ELF-1 (cell line): ENCODE results near the gene EGLN2.
"Not testable (repeated sequence)": the region's sequence is repeated elsewhere in the genome, so short reads cannot be mapped to it uniquely, and the experiment has no call there.

ENCODE experiments used
- DNase-seq: peaks from one replicate; pipeline ENCODE4 v3.0.0-alpha.2; 2016; ENCODE audit warnings: low read depth, low spot score

EGLN2 gene

DNA sequence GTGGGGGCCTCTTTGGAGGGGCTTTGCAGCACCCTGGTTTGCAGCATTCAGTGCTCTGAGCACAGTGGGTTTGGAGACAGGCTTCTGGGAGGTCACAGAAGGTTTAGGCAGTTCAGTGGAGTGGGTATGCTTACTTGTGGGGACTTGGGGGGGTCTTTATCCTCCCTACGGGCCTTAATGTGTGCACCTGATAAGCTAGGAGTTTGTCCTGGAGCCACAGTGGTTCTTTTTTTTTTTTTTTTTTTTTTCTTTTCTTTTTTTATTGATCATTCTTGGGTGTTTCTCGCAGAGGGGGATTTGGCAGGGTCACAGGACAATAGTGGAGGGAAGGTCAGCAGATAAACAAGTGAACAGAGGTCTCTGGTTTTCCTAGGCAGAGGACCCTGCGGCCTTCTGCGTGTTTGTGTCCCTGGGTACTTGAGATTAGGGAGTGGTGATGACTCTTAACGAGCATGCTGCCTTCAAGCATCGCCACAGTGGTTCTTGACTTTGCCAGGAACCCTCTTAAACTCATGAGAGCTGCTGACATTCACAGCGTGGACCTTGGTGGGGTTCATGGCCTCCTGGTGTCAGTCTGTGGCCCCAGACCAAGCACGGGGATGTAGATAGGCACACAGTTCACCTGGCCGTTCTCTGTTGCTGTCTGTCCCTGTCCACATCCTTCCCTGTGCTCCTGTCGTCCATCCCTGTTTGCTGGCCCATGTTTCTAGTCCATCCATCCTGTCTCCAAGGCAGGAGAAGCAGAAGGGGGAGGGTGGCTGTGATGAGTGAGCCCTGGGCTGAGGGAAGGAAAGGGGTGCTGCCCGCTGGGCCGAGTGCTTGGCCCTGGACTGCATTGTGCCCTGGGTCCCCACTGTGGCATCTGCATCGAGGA lies 2.7 kb downstream of the EGLN2 start:
- DNase-seq: no peak

DNA sequence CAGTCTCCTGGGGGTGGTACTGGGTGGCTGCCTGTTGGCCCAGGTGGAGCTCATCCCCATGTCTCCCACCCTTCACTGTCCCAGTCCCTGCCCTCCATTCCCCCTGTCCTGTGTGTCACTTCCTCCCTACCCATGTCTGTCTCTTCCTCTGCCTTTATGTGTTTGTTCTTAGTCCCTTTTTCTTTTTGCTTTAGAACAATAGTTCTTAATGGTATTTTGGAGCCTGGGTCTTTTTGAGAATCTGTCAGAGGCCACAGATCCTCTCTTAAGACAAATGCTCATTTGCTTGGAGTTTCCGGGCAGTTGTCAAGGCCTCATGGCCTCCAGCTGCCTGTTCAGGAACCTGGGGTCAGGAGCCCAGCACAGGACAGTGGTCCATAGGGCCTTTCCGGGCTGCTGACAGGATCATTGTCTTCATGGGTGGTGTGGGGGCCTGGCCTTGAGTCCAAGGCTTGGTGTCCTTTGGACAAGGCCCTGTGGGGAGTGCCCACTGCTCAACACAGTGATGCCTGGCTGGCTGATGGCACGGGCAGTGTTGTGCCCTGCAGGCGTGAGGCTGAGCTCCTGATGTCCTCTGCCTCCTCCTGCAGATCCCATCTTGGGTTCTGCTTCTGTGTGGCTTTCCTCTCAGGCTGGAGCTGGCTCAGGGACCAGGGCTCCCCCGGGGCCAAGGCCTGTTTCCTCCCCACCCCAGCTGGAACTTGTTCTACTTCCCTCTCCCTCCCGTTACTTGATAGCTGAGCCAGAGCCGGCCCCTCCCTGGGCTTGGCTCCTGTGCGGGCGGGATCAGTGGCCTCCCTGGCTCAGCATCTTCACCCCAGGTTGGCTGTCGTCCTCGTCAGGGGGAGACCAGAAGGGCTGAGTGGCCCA lies 3.5 kb downstream of the EGLN2 start:
- DNase-seq: no peak

DNA sequence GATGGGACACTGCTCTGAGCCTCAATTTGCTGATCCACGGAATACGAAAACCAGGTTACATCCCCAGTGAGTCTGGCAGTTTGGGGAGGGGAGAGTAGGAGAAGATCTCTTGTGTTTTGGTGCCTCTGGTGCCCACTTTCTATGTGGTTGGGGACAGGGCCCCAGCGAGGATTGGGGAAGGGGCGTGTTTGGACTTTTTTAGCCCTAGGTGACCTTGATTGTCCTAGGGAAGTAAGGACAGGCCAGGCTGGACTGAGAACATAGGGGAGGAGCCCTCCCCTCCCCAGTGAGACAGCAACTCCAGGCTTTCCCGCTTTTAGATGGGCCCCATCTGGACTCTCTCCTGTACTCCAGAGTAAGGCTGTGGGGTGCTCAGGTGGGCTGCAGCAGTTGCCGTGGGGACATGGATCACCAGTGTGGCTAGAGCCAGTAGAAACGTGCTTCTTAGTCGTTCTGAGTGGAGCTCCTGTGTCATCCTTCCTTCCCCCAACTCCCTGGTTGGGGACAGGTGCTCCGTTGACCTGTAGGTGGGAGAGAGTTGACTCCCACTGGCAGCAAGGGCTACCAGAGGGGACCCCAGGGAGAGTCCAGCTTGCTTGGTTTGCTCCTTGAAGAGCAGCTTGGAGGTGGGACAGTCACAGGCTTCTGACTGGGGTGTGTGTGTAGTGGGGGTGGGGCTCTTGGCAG lies 4.3 kb downstream of the EGLN2 start:
- DNase-seq: no peak

DNA sequence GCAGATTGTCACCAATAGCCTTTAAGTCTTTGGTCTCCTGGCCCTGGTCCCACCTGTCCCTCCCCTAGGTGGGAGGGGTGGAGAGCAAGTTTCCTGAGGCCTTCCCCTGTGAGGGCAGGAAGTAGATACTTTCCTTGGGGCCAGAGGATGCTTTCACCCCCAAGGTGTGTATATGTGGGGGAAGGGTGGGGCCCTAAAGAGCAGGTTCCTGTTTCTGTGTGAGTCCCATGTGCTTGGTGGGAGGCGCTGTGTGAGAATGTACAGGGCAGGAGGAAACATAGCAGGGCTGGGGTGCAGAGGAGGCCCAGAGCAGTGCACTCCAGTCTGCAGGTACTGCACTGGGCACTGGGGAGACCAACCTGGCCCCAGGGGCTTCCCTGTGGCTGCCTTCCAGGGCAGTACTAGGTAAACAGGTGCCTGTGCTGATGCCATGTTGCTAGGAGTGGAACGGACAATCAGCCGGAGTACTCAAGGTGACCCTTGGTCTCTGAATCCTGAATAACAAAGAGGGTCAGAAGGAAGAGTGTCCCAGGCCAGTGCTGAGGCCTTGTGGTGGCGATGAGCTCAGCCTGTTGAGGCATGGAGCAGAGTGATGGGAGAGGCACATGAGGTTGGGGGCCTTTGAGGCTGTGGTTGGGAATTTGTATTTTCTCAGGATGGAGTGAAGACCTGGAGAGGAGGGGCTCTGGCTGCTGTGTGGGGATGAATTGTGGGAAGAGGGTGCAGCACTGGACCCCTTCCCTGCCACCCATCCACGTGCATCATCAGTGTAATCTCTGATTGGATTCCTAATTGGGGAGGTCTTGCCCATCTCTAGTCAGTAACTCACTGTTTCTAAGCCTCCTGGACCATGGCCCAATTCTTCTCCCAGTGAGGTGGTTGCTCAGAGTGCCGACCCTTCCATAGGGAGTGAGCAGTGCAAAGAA lies 5.1 kb downstream of the EGLN2 start:
- no peak for DNase-seq

DNA sequence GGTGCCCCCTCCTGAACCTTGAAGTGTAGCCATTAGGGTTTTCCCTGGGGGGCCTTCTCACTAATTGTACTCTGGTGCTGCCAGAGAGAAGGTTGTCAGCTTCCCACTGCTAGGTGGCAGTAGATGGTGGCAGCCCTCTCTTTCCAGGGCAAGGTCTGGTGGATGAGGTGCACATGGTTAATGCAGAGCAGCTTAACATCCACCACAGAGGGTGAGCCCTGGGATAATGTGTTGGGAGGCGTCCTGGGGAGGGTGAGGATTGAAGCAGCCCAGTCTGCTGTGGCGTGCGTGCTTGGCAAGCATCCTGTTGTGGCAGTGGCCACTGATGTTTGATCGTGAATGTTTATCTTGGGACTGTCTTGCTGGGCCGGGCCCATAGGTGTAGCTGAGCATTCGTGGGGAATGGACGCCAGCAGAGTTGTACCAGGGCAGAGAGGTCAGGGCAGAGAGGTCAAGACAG lies 5.8 kb downstream of the EGLN2 start:
- no peak for DNase-seq

DNA sequence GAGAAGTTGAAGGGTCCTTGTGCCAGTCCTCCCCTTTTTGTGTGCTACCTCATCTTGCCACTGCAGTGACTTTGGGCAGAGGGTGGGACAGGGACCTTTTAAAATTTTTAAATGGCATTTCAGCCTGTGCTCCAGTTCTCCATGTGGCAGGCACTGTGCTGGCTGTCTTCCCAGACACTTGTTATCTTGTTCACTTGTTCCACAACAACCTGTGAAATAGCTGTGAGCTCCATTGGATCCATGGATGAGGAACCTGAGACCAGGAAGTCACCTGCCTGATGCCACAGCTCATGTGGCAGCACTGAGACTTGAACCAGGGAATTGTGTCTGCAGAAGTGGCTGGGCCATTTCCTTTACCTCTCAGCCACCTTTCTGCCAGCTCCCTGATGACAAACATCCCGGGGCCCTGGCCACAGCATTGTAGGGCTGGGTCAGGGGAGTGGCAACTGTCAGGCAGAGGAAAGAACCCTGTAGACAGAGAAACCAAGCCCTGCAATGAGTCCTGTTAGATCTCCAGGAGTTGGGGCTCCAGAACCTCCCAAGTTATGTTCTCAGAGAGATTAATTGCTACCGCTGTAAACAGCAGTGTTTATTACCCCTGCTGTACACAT lies 6.4 kb downstream of the EGLN2 start:
- no peak for DNase-seq

DNA sequence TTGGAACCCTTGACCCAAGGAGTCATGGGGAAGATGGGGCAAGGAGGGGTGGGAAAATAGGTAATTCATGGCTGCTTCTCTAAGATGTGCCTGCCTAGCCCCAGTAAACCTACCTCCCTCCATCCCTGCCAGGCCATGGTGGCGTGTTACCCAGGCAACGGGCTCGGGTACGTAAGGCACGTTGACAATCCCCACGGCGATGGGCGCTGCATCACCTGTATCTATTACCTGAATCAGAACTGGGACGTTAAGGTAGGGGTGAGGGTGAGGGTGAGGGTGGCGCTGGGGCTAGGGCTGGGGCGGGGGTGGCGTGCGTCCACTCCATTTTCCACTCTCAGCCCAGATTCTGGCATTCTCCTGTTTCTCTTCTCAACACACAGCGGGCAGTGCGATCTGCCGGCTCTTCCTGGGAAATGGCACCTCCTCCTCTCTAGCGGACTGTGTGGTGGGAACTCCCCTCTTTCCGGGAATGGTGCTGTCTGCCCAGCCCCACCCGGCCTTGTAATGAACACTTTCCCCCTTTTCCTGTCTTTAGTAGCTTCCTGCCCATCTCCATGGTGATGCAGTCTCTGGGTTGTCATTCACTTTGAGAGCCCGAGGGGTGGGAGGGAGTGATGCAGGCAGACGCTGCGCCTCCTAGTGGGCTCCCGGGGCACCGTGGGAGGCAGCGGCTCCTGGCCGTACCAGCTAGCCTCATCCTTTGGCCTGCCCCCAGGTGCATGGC lies 7.6 kb downstream of the EGLN2 start:
- DNase-seq: peak; percentile 99

DNA sequence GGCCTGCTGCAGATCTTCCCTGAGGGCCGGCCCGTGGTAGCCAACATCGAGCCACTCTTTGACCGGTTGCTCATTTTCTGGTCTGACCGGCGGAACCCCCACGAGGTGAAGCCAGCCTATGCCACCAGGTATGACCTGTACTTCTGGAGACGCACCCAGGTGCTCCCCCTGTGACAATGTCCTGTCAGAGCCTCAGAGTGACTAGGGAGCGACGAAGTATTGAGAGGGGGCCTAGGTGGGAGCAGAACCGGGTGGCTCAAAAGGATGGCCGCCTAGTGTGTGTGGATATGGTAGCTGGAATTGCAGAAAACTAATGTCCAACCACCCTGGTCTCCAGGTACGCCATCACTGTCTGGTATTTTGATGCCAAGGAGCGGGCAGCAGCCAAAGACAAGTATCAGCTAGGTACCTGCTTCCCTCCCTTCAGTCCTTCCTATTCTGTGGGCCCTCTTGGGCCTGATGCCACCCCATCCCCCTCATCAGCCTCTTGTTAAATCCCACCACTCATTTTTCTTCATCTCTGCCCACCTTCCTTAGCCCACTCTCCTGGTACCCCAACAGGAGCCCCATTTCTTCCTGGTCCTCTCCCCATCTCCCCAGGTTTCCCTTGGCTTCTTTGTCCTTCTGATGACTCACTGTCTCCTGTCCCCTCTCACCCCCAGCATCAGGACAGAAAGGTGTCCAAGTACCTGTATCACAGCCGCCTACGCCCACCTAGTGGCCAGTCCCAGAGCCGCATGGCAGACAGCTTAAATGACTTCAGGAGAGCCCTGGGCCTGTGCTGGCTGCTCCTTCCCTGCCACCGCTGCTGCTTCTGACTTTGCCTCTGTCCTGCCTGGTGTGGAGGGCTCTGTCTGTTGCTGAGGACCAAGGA lies 8.4 kb downstream of the EGLN2 start:
- DNase-seq: peak; percentile 69

DNA sequence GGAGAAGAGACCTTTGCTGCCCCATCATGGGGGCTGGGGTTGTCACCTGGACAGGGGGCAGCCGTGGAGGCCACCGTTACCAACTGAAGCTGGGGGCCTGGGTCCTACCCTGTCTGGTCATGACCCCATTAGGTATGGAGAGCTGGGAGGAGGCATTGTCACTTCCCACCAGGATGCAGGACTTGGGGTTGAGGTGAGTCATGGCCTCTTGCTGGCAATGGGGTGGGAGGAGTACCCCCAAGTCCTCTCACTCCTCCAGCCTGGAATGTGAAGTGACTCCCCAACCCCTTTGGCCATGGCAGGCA lies 9.0 kb downstream of the EGLN2 start:
- DNase-seq: no peak

DNA sequence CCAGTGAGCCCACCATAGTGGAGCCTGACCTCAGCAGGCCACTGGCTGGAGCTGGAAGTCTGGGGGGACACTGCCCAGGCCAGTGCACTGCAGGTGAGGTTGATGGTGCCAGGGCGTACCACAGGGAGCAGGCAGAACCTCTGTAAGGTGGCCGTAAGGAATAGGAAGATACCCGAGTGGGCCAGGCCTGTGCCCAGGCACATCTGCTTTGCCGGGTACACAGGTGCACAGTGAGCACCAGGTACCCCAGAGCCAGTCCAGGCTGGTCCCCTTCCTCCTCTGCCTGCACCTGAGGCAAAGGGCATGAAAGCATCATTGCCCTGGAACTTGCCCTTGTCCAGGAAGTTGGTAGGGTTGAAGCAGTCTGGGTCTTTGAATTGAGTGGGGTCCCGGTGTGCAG lies 9.5 kb downstream of the EGLN2 start:
- no peak for DNase-seq

DNA sequence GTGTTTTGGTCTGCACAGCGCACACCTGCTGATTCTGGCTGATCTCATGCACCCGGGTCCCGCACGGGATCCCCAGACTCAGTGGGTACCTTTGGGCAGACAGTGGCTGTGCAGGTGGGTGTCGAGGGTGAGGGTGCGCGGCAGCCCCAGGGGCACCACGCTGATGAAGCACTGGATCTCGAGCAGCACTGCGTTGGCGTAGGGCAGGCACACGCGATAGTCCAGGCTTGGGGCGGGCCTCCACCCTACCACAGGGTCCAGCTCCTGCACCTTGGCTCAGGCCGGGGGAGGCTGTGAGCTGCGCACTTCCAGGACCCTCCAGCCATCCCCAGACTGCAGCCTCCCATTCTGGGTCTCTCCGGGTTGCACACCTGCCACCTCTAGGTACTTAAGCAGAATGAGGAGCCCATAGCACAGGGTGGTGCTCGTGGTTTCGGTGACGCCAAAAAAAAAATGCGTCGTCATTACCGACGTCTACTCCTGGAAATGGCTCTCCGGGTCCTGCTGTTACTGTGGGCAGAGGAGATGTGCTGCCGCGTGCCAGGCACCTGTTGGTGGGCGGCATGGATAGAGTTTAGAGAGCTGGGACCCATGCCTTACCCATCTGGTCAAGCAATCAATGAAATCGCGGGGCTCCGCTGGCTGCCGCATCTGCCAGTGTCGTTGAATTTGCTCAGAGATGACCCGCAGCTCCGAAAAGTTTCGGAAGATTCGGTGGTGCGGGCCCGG lies 10.5 kb downstream of the EGLN2 start:
- no peak for DNase-seq

DNA sequence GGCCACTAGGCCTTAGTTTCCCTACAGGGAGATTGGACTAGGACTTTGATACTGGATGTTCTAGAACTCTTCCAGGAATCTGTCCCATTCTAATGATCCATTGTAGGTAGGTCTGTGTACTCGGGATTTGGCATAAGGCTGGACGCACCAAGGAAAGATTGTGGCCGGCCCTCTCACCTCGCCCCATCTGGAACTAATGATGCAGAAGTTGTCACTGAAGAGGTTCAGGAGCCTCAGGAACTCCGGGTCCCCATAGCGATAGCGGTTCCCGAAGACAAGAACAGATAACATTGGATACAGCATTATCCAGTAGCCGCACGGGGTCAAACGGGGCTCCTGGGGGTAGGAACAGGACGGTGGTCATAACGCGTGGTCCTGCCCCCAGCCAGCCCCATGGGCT lies 11.2 kb downstream of the EGLN2 start:
- no peak for DNase-seq

DNA sequence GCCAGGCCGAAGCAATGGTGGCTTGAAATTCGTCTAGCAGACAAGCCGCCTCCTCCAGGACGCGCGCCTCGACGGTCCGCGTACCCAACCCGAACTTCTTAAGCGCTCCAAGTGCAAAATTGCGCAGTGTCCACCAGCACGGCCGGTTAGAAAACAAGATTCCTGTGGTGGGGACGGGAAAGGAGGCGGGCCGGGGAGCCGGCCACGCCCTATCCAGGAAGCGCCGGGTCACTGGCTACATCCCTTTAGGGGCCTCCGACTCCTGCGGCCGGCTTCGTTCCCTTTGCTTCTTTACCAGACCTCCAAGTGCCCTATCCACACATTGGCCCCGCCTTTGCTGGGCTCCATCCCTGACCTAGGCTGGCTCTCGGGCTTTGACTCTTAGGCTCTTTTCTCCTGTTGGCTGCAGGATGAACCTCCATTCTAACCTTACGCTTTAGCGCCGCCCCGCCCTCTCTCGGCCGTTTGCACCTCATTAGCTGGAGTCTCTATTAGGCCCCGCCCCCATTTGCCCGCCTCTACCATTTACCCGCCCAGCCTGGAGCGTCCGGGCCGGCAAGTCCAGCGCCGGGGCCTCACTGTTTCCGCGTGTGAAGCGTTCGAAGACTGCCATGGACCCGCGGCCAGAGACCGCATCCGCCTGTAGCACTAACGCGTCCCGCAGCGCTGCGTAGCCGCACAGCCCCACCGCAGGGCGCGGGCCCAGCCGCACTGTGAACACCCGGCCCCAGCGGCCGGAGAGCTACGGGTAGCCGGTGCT lies 11.8 kb downstream of the EGLN2 start:
- peak; percentile 97 for DNase-seq

DNA sequence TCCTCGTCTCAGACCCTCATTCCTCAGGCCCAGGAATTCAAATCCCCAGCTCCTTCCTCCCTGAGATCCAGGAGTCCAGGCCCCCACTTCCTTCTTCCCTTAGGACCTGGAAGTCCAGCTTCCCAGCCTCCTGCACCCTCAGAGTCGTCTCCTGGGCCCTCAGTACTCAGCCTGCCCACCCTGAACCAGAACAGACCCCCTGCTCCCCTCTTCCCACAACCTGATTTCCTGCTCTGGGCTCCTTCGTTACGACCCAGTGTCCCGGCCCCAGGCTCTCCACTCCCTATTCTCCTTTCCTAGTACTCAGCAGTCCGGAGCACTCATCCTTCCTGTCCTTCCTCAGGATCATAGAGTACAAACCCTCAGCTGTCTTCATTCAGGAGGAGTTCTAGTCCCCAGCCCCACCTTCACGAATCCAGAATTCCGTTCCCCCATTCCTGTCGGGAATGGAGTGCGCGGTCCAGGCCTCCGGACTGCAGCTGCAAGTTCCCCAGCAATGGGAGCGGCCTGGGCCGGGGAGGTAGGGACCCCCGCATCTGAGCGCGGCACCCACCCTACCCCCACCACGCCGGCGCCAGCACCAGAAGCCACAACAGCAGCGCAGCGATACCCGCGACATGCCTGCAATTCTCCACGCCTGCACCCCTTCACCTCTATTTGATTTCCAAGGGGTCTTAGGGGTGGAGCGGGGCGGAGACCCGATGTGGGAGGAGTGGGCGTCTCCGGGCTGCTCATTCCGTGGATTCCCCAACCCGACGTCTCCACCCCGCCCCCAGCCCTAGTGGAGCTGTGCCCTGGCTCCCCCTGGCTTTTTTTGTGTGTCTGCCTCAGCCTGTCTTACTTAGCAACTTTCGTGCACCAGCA lies 12.7 kb downstream of the EGLN2 start:
- peak; percentile 50 for DNase-seq

DNA sequence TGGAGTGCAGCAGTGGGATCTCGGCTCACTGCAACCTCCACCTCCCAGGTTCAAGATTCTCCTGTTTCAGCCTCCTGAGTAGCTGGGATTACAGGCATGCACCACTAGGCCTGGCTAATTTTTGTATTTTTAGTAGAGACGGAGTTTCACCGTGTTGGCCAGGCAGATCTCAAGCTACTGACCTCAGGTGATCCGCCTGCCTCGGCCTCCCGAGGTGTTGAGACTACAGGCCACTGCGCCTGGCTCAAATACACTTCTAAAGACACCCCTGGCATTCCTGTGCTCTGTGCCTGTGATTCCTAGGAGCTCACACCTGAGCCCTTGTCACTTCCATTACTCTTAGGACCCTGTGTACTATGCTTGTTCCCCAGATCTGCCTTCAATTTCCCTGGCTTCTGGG lies 13.6 kb downstream of the EGLN2 start:
- DNase-seq: not testable (repeated sequence)

DNA sequence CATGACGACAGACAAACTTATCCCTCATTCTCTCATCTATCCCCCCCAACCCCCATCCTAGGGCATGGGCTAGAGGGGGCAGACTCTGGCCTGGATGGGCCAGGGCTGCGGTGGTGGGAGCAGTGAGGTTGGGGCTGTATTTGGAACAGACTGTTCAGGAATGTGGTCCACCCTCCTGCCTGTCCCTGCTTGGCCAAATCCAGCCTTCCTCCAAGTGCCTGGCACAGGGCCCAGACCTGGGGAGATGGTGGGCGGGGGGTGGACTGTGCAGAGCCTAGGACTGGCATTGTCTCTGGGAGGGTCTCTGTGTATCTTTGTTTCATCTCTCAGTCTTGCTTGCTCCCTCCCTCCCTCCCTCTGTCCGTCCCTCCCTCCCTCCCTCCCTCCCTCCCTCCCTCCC lies 14.2 kb downstream of the EGLN2 start:
- DNase-seq: no peak

DNA sequence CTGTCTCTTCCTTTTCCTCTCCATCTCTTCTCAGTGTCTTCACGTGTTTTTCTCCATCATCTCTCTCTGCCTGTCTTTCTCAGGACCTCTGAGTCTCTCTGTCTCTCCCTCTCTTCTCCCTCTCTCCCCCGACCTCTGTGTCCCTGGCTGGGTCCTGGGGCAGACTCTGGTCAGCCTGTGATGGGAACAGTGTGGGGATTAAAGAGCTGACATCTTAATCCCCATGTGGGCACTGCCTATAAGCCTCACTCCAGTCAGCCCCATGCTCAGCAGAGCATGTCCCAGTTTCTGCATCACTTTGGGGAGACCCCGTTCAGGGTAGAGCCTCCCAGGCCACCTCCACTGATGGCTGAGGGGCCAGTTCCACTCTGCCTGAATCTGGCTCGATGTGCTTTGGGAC lies 16.2 kb downstream of the EGLN2 start:
- DNase-seq: no peak
